Hepatocyte (in vitro differentiated cells): ENCODE data around the gene SPG11. TPM values are rescaled to one million over a fixed set of nuclear protein-coding genes. Genes with fewer than 3 reads are reported as not detected.

Experiments
- DNase-seq: peaks from one replicate; pipeline ENCODE4 v3.0.0-alpha.2; 2016; ENCODE audit warnings: low spot score
- H2AFZ ChIP-seq: fragments of 200-600 bp; sonication (generic); 2 replicates; pipeline ENCODE4 v1.6.0; 2016; ENCODE audit warnings: antibody characterized with exemption, mild to moderate bottlenecking
- H3K27ac ChIP-seq: fragments of 200-600 bp; sonication (generic); 2 replicates; pipeline ENCODE4 v1.5.1; 2016; ENCODE audit warnings: mild to moderate bottlenecking
- H3K27me3 ChIP-seq: fragments of 200-600 bp; sonication (generic); 2 replicates; pipeline ENCODE4 v1.6.1; 2016
- H3K36me3 ChIP-seq: fragments of 200-600 bp; sonication (generic); replicated peaks from 2 replicates; pipeline ENCODE4 v1.5.1; 2016; ENCODE audit warnings: low read depth; ENCODE audit not compliant: insufficient read depth
- H3K4me1 ChIP-seq: fragments of 200-600 bp; sonication (generic); 2 replicates; pipeline ENCODE4 v1.5.1; 2016; ENCODE audit warnings: mild to moderate bottlenecking, moderate library complexity; ENCODE audit not compliant: insufficient read depth
- H3K4me2 ChIP-seq: fragments of 200-600 bp; sonication (generic); 2 replicates; pipeline ENCODE4 v1.6.0; 2016
- H3K4me3 ChIP-seq: fragments of 200-600 bp; sonication (generic); 2 replicates; pipeline ENCODE4 v1.5.1; 2016; ENCODE audit warnings: mild to moderate bottlenecking
- H3K79me2 ChIP-seq: fragments of 200-600 bp; sonication (generic); 2 replicates; pipeline ENCODE4 v1.6.0; 2017; ENCODE audit warnings: mild to moderate bottlenecking
- H3K9me2 ChIP-seq: fragments of 200-600 bp; sonication (generic); replicated peaks from 2 replicates; pipeline ENCODE4 v1.6.0; 2017; ENCODE audit warnings: mild to moderate bottlenecking; ENCODE audit not compliant: insufficient read depth
- H3K9me3 ChIP-seq: fragments of 200-600 bp; sonication (generic); 2 replicates; pipeline ENCODE4 v1.5.1; 2016; ENCODE audit warnings: low read depth, mild to moderate bottlenecking
- H4K20me1 ChIP-seq: fragments of 200-600 bp; sonication (generic); 2 replicates; pipeline ENCODE4 v1.6.0; 2016; ENCODE audit warnings: mild to moderate bottlenecking; ENCODE audit not compliant: insufficient read depth, poor library complexity, severe bottlenecking
- EZH2 ChIP-seq: fragments of 200-600 bp; sonication (generic); IDR thresholded peaks from 2 replicates; pipeline ENCODE4 v1.6.1; 2016; ENCODE audit warnings: antibody characterized with exemption, mild to moderate bottlenecking, borderline replicate concordance
- EZH2phosphoT487 ChIP-seq: fragments of 200-600 bp; sonication (generic); IDR thresholded peaks from one replicate; pipeline ENCODE4 v1.6.1; 2018; ENCODE audit warnings: antibody characterized with exemption, mild to moderate bottlenecking, low read depth, moderate library complexity; ENCODE audit not compliant: unreplicated experiment, severe bottlenecking
- WGBS: methylation state at CpG from one replicate; pipeline ENCODE4 v1.1.6; 2016; ENCODE audit warnings: low lambda C conversion rate; ENCODE audit errors: missing lambda C conversion rate; 5-methylcytosine and 5-hydroxymethylcytosine counted together
- polyA plus RNA-seq: library from polyadenylated mRNA; unstranded; fragments of >200 nt; fragmentation: Nextera tagmentation; extraction: Ambion mirVana; gene quantifications from 2 replicates; pipeline ENCODE4 v1.2.1, GENCODE V29; 2016
- total RNA-seq: library from RNA; depleted of rRNA; stranded (reverse); fragments of >200 nt; gene quantifications from 2 replicates; pipeline ENCODE4 v1.2.3, GENCODE V29; 2014
- TF ChIP-seq, protein P1 (sequence below): fragments of 200-600 bp; sonication (generic); IDR thresholded peaks from 2 replicates; pipeline ENCODE4 v1.5.1; 2016; ENCODE audit warnings: antibody characterized with exemption, mild to moderate bottlenecking; ENCODE audit not compliant: poor library complexity

SPG11 gene
- total and polyA plus RNA-seq, 2 experiments from 2014 or later = 28.2 to 70.3 TPM

DNA sequence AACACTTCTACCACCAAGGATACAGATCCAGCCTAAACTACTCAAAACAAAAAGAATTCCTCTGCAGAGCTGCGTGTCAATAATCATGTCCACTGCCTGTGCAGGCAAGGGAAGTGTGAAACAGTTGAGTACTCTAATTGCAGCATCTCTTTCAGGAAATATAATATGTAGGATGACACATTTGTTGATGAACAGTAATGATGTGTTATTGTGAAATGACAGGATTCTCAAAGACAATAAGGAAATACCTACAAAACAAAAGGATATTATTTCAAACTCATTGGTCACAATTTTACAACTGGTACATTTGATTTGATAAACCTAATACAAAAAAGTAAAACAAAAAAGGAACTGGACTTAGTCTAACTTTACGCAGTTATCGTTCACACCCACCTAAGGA lies 4.4 kb downstream of the SPG11 start:
- Histone ChIP-seq H4K20me1 (no peaks in the 10 kb centered on the region), H3K79me2 (peaks cover 23% of the 10 kb centered on the region), H3K4me3 (no peak overlapping the region), H3K4me1 (peaks cover 6% of the 10 kb centered on the region), H3K9me3 (no peaks in the 10 kb centered on the region), H2AFZ (no peak overlapping the region), H3K4me2 (no peak overlapping the region), H3K9me2 (no peaks in the 10 kb centered on the region), H3K27me3 (no peaks in the 10 kb centered on the region), H3K36me3 (no peaks in the 10 kb centered on the region), H3K27ac (no peak overlapping the region)
- 100% methylated on average over 3 of the region's 3 CpGs for WGBS
- TF ChIP-seq EZH2phosphoT487 = no peak
- TF ChIP-seq EZH2 = no peak
- no peak for DNase-seq

DNA sequence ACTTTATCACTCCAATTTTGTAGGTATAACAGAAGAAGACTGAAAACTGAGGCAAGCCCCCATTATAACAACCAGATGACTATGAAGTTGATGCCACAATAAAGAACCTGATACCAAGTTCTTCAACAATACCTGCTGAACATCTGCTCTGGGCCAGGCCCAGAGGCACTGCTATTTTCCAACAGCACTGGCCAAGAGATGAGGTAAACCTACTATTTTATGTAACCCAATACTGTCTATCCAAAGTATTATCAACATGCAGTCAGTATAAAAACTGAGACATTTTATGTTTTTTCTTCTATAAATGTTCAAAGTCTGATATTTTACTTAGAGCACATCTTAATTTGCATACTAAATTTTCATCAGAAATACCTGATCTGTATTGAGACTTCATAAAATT lies 6.1 kb downstream of the SPG11 start:
- Histone ChIP-seq H4K20me1 (no peaks in the 10 kb centered on the region), H3K27me3 (no peaks in the 10 kb centered on the region), H3K36me3 (no peaks in the 10 kb centered on the region), H3K79me2 (peaks cover 23% of the 10 kb centered on the region), H3K27ac (no peak overlapping the region), H3K9me3 (no peaks in the 10 kb centered on the region), H3K4me3 (no peak overlapping the region), H3K9me2 (no peaks in the 10 kb centered on the region), H3K4me1 (peaks cover 6% of the 10 kb centered on the region), H2AFZ (no peak overlapping the region), H3K4me2 (no peak overlapping the region)
- TF ChIP-seq, protein P1, sequence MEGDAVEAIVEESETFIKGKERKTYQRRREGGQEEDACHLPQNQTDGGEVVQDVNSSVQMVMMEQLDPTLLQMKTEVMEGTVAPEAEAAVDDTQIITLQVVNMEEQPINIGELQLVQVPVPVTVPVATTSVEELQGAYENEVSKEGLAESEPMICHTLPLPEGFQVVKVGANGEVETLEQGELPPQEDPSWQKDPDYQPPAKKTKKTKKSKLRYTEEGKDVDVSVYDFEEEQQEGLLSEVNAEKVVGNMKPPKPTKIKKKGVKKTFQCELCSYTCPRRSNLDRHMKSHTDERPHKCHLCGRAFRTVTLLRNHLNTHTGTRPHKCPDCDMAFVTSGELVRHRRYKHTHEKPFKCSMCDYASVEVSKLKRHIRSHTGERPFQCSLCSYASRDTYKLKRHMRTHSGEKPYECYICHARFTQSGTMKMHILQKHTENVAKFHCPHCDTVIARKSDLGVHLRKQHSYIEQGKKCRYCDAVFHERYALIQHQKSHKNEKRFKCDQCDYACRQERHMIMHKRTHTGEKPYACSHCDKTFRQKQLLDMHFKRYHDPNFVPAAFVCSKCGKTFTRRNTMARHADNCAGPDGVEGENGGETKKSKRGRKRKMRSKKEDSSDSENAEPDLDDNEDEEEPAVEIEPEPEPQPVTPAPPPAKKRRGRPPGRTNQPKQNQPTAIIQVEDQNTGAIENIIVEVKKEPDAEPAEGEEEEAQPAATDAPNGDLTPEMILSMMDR = no peak
- TF ChIP-seq EZH2 (no peak), EZH2phosphoT487 (no peak)
- DNase-seq = no peak

DNA sequence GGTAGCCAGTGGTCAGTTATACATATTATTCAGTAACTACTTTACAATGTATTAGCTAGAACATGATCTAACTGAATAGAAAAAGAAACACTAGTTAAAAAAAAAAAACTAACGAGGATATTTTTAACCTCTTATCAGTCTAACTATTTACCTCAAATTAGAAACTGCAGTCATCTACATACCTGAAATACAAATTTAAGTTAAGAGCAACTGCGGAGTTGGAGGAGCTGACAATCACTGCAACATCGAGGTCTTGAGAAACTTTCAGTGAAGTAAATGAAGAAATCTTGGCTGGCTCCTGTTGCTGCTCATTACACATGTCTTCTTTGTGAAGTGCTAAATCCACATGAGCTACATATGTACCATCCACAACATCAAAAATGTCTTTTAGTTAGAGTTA lies 6.5 kb downstream of the SPG11 start:
- no peaks in the 10 kb centered on the region for H3K9me3 ChIP-seq
- H4K20me1 ChIP-seq = no peaks in the 10 kb centered on the region
- no peak for TF ChIP-seq EZH2phosphoT487
- TF ChIP-seq, protein P1 = no peak
- no peak for TF ChIP-seq EZH2
- no peak overlapping the region for H3K4me3 ChIP-seq
- no peaks in the 10 kb centered on the region for H3K9me2 ChIP-seq
- peaks cover 2% of the 10 kb centered on the region for H3K4me1 ChIP-seq
- WGBS = 97% methylated on average over 3 of the region's 3 CpGs
- no peak overlapping the region for H3K27ac ChIP-seq
- H3K36me3 ChIP-seq = no peaks in the 10 kb centered on the region
- H3K79me2 ChIP-seq = peaks cover 19% of the 10 kb centered on the region
- no peak overlapping the region for H2AFZ ChIP-seq
- H3K4me2 ChIP-seq = no peak overlapping the region
- no peak for DNase-seq
- no peaks in the 10 kb centered on the region for H3K27me3 ChIP-seq

DNA sequence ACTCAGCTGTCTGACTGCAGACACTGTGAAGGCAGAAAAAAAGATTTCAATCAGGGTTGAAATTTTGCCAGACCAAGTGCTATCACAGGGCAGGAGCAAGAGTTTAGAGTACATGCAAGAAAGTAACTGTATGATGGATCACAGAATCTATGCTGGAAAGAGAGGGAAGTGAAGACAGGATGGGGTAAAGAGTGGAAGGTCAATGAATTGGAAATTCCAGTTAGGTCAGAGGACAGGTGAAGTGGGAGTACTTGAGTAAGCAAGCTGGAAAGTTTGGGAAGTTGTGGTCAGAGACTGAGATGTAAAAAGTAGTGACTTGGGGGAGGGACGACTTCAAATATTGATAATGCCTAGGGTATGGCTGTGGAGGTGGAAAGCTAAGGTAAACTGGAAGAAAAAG lies 7.2 kb downstream of the SPG11 start:
- Histone ChIP-seq H3K27me3 (no peaks in the 10 kb centered on the region), H3K9me3 (no peaks in the 10 kb centered on the region), H3K27ac (no peak overlapping the region), H2AFZ (no peak overlapping the region), H3K36me3 (no peaks in the 10 kb centered on the region), H4K20me1 (no peaks in the 10 kb centered on the region), H3K79me2 (peaks cover 13% of the 10 kb centered on the region), H3K9me2 (no peaks in the 10 kb centered on the region), H3K4me1 (no peaks in the 10 kb centered on the region), H3K4me3 (no peak overlapping the region), H3K4me2 (no peak overlapping the region)
- 87% methylated on average over 1 of the region's 1 CpG for WGBS
- DNase-seq = no peak
- TF ChIP-seq EZH2 (no peak), EZH2phosphoT487 (no peak)
- TF ChIP-seq, protein P1 = no peak
